PFSK-1 (cell line): ENCODE data around the gene S100A1.

Experiments used
- FOXP2 ChIP-seq: optimal IDR thresholded peaks from 2 replicates; pipeline ENCODE3; 2011; ENCODE audit warnings: borderline replicate concordance, control low read depth, inconsistent platforms; ENCODE audit not compliant: insufficient read depth; ENCODE audit errors: extremely low read length, extremely low read depth
- POLR2AphosphoS5 ChIP-seq: IDR thresholded peaks from 2 replicates; pipeline ENCODE4 v1.6.1; 2012; ENCODE audit warnings: low read depth, mild to moderate bottlenecking, control low read depth, low read length, moderate library complexity
- REST ChIP-seq, 2 experiments: IDR thresholded peaks; 2 replicates each; pipeline versions ENCODE4 v1.6.1 to v1.8.0; 2011 to 2012; ENCODE audit warnings: low read depth in 2 of 2, low read length in 2 of 2, control low read depth in 1 of 2, inconsistent platforms in 1 of 2, mild to moderate bottlenecking in 1 of 2, moderate library complexity in 1 of 2; ENCODE audit not compliant: insufficient read depth in 1 of 2
- SIN3A ChIP-seq: IDR thresholded peaks from 2 replicates; pipeline ENCODE4 v1.6.1; 2012; ENCODE audit warnings: mild to moderate bottlenecking, low read length, moderate library complexity, borderline replicate concordance; ENCODE audit not compliant: insufficient read depth
- TAF1 ChIP-seq: IDR thresholded peaks from 2 replicates; pipeline ENCODE4 v1.6.1; 2012; ENCODE audit warnings: low read length, control low read depth, borderline replicate concordance; ENCODE audit not compliant: insufficient read depth

S100A1 gene

GRCh38 chr1:153646672-153647345, 18.6 kb downstream of the S100A1 start:
- TF ChIP-seq POLR2AphosphoS5 (no peak; the same call in none of the 2 replicates), REST (IDR thresholded peaks at IDR 0.05; ENCODE audit: insufficient read depth in 1 of 2, low read depth in 2 of 2, low read length in 2 of 2) (no peak)

- no peak for TF ChIP-seq FOXP2
- peak; percentile 56; the same call in 1 of the 2 replicates for TF ChIP-seq POLR2AphosphoS5
Observed at GRCh38 chr1:153647346-153647714, 19.1 kb downstream of the S100A1 start.

- TF ChIP-seq SIN3A = no peak
Observed at GRCh38 chr1:153648000-153648643, 19.9 kb downstream of the S100A1 start.

GRCh38 chr1:153649137-153649862, 21.1 kb downstream of the S100A1 start:
- TF ChIP-seq POLR2AphosphoS5 = no peak
- TF ChIP-seq FOXP2 = no peak
- TF ChIP-seq SIN3A = no peak
- TF ChIP-seq TAF1 = no peak
- TF ChIP-seq REST (IDR thresholded peaks at IDR 0.05; ENCODE audit: insufficient read depth in 1 of 2, low read depth in 2 of 2, low read length in 2 of 2) = no peak

GRCh38 chr1:153649863-153650235, 21.6 kb downstream of the S100A1 start:
- TF ChIP-seq TAF1 (no peak), REST (IDR thresholded peaks at IDR 0.05; ENCODE audit: insufficient read depth in 1 of 2, low read depth in 2 of 2, low read length in 2 of 2) (no peak), SIN3A (no peak)

- no peak for TF ChIP-seq FOXP2
- TF ChIP-seq REST (IDR thresholded peaks at IDR 0.05; ENCODE audit: insufficient read depth in 1 of 2, low read depth in 2 of 2, low read length in 2 of 2) = no peak
- no peak for TF ChIP-seq TAF1
- TF ChIP-seq SIN3A = no peak
- TF ChIP-seq POLR2AphosphoS5 = no peak
Observed at GRCh38 chr1:153651771-153652170, 23.5 kb downstream of the S100A1 start.
